PFSK-1 (cell line): Measurements from ENCODE around the gene TTLL5.

ENCODE experiments used
- POLR2AphosphoS5 ChIP-seq: IDR thresholded peaks from 2 replicates; pipeline ENCODE4 v1.6.1; 2012; ENCODE audit warnings: low read depth, mild to moderate bottlenecking, control low read depth, low read length, moderate library complexity
- TF ChIP-seq, protein P1 (sequence below), 2 experiments: IDR thresholded peaks; 2 replicates each; pipeline versions ENCODE4 v1.6.1 to v1.8.0; 2011 to 2012; ENCODE audit warnings: low read depth in 2 of 2, low read length in 2 of 2, control low read depth in 1 of 2, inconsistent platforms in 1 of 2, mild to moderate bottlenecking in 1 of 2, moderate library complexity in 1 of 2; ENCODE audit not compliant: insufficient read depth in 1 of 2

DNA sequence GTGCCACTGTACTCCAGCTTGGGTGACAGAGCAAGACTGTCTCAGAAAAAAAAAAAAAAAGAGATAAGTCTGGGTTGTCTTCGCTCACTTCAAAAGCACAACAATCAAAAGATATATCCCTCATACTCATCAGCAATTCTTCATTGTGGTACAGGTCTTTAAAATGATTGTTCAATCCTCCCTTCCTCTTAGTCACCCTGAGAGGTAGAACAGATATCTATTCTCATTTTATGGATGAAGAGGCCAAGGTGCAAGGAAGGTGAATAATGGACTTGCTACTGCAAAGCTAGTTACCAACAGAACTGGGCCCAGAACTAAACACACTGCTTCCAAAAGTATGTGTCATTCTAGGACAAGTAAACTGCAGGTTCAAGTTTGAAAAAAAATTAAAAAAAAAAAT is 7.5 kb upstream of the TTLL5 start:
- TF ChIP-seq POLR2AphosphoS5 = no peak
- TF ChIP-seq, protein P1, sequence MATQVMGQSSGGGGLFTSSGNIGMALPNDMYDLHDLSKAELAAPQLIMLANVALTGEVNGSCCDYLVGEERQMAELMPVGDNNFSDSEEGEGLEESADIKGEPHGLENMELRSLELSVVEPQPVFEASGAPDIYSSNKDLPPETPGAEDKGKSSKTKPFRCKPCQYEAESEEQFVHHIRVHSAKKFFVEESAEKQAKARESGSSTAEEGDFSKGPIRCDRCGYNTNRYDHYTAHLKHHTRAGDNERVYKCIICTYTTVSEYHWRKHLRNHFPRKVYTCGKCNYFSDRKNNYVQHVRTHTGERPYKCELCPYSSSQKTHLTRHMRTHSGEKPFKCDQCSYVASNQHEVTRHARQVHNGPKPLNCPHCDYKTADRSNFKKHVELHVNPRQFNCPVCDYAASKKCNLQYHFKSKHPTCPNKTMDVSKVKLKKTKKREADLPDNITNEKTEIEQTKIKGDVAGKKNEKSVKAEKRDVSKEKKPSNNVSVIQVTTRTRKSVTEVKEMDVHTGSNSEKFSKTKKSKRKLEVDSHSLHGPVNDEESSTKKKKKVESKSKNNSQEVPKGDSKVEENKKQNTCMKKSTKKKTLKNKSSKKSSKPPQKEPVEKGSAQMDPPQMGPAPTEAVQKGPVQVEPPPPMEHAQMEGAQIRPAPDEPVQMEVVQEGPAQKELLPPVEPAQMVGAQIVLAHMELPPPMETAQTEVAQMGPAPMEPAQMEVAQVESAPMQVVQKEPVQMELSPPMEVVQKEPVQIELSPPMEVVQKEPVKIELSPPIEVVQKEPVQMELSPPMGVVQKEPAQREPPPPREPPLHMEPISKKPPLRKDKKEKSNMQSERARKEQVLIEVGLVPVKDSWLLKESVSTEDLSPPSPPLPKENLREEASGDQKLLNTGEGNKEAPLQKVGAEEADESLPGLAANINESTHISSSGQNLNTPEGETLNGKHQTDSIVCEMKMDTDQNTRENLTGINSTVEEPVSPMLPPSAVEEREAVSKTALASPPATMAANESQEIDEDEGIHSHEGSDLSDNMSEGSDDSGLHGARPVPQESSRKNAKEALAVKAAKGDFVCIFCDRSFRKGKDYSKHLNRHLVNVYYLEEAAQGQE (IDR thresholded peaks at IDR 0.05; ENCODE audit: insufficient read depth in 1 of 2, low read depth in 2 of 2, low read length in 2 of 2) = no peak
